Measurements from ENCODE around the gene TNS1. TPM values are rescaled to one million over a fixed set of nuclear protein-coding genes. Genes with fewer than 3 reads are reported as not detected.

The TNS1 gene
- total RNA-seq, 1 experiment from 2014 or later, result 3.4 TPM

DNA sequence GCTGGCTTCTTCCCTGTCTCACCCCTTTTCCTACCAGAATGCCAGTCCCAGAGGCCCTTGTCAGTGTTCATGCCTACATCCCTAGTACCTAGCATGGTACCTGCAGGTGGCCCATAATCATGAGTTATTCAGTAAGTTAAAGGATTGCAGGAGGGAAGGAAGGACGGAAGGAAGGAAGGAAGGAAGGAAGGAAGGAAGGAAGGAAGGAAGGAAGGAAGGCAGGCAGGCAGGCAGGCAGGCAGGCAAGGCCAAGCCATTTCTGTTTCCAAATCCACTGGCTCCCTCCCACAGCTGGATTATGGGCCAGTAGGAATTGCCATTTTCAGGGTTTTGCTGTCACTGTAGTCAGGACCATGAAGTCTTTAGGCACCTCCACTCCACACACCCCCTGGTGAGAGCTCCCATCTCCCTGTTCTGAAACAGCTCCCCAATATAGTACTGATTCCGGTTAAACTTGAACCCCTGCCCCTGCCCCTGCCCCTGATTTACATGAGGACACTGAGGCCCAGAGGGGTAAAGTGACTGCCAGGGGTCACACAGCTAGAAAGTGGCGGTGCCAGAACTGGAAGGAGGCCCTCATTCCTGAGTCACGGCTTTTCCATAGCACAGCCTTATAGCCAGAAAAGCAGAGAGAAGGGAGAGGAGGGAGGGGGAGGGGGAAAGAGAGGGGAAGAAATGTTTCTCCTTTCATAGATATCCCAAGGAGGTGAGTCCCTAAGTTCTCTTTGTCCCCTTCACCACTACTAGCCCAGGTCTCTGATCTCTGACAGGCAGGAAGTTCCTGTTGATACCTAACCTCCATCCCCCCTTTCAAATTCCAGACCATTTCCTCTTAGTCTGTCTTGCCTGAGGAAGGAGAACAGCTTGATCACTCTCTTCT is 12.2 kb upstream of the TNS1 start:
- H3K4me1 ChIP-seq (ENCODE audit: insufficient read depth, low read length), result peaks cover 3% of the 10 kb centered on the region
- H3K79me2 ChIP-seq (ENCODE audit: insufficient read depth, low read length), result no peaks in the 10 kb centered on the region
- peaks cover 11% of the 10 kb centered on the region; the same call in 1 of the 2 replicates for H3K27me3 ChIP-seq (ENCODE audit: insufficient read depth, low read length)
- DNase-seq, result no peak
- H3K9ac ChIP-seq (ENCODE audit: extremely low read depth, insufficient read length, low read length), result no peak overlapping the region
- H4K5ac ChIP-seq (ENCODE audit: insufficient read length, low read depth, low read length), result no peak overlapping the region
- H4K91ac ChIP-seq (ENCODE audit: insufficient read length, low read depth, low read length), result no peak overlapping the region
- H3K27ac ChIP-seq (ENCODE audit: insufficient read length, low read depth, low read length), result no peak overlapping the region
- no peak overlapping the region for H2BK12ac ChIP-seq (ENCODE audit: insufficient read length, low read depth, low read length)
- H3K9me3 Mint-ChIP-seq, result no peaks in the 10 kb centered on the region
- no peak overlapping the region for H3T11ph ChIP-seq (ENCODE audit: low read length)
- H3K18ac ChIP-seq (ENCODE audit: insufficient read length, low read depth, low read length), result no peak overlapping the region
- H2BK5ac ChIP-seq (ENCODE audit: insufficient read length, low read length), result no peak overlapping the region
- H3K4ac ChIP-seq (ENCODE audit: low read depth, low read length), result no peak overlapping the region
- H2BK20ac ChIP-seq (ENCODE audit: low read depth, low read length, poor library complexity, severe bottlenecking), result no peak overlapping the region
- H3K23me2 ChIP-seq (ENCODE audit: insufficient read length, low read depth, low read length, poor library complexity, severe bottlenecking), result peaks cover 4% of the 10 kb centered on the region
- H3K4me1 Mint-ChIP-seq, result peaks cover 20 to 43% of the 10 kb centered on the region in 2 experiments
- no peak overlapping the region for H2BK15ac ChIP-seq (ENCODE audit: low read depth, low read length)
- no peak overlapping the region for H2AK5ac ChIP-seq (ENCODE audit: insufficient read length, low read length)
- WGBS (ENCODE audit: extremely low coverage, insufficient read length, low lambda C conversion rate), result no CpG with 5 or more reads among the region's 4 CpGs
- H3K56ac ChIP-seq (ENCODE audit: insufficient read length, low read depth, low read length), result no peak overlapping the region
- H3K4me3 Mint-ChIP-seq, result no peak overlapping the region
- no peak overlapping the region for H2BK120ac ChIP-seq (ENCODE audit: low read depth, low read length, poor library complexity, severe bottlenecking)
- no peak overlapping the region for H3K23ac ChIP-seq (ENCODE audit: insufficient read length, low read depth, low read length)
- H2AFZ ChIP-seq (ENCODE audit: low read length), result no peak overlapping the region
- H3K36me3 Mint-ChIP-seq (ENCODE audit: insufficient read depth in 1 of 3, low read depth in 3 of 3), result no peaks in the 10 kb centered on the region
- H3K9me3 ChIP-seq (ENCODE audit: control insufficient read depth, low read depth, low read length), result no peaks in the 10 kb centered on the region
- H3K4me2 ChIP-seq (ENCODE audit: insufficient read depth, insufficient read length, low read length), result no peak overlapping the region
- H4K8ac ChIP-seq (replicated peaks; ENCODE audit: insufficient read length, low read depth, low read length), result no peak overlapping the region
- TF ChIP-seq, protein P1, sequence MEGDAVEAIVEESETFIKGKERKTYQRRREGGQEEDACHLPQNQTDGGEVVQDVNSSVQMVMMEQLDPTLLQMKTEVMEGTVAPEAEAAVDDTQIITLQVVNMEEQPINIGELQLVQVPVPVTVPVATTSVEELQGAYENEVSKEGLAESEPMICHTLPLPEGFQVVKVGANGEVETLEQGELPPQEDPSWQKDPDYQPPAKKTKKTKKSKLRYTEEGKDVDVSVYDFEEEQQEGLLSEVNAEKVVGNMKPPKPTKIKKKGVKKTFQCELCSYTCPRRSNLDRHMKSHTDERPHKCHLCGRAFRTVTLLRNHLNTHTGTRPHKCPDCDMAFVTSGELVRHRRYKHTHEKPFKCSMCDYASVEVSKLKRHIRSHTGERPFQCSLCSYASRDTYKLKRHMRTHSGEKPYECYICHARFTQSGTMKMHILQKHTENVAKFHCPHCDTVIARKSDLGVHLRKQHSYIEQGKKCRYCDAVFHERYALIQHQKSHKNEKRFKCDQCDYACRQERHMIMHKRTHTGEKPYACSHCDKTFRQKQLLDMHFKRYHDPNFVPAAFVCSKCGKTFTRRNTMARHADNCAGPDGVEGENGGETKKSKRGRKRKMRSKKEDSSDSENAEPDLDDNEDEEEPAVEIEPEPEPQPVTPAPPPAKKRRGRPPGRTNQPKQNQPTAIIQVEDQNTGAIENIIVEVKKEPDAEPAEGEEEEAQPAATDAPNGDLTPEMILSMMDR (conservative IDR thresholded peaks at IDR 0.05), result no peak
- no peak overlapping the region for H3K14ac ChIP-seq (ENCODE audit: insufficient read depth, low read length)
- no peaks in the 10 kb centered on the region for H3K79me1 ChIP-seq (ENCODE audit: insufficient read depth, low read depth, low read length, poor library complexity, severe bottlenecking)
- H3K27me3 Mint-ChIP-seq (ENCODE audit: low read depth), result peaks cover 55% of the 10 kb centered on the region
- H3K27ac Mint-ChIP-seq, result no peak overlapping the region; a peak in 1 of 7 replicates
- no peaks in the 10 kb centered on the region for H4K20me1 ChIP-seq (ENCODE audit: control insufficient read depth, insufficient read depth, insufficient read length)
